ENCODE data around the gene FAM3B.

DNA sequence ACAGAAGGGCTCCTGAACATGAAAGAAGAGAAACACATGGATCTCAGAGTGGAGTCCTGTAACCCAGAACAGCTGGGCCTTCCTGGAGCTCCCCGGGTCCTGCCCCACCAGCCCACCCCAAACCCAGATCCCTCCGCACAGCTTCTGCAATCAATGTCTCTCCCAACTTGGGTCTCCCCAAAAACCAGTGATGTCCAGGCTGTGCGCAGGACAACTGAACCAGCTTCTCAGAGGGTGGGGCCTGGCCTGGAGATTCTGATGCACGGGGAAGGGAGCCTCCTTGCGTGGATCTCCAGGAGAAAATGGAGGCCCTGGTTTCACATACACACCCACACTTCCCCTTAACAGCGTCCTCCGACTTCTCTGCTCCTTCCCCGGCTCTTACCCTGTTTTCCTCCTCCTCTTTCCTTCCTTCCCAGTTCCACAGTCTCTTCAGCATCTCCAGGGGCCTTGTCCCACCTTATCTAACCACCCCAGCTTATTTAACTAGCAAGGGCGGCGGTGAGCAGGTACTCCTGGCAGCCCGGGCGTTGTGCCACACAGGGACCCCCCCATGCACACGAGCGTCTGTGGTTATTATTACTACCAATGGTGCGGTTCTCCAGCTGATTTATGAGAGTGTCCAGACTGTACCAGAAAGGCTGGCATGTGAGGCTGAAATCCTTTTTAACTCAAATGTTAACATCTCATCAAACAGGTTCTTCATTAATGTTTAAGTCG is 34.0 kb downstream of the FAM3B start:
- TF ChIP-seq, protein P1, sequence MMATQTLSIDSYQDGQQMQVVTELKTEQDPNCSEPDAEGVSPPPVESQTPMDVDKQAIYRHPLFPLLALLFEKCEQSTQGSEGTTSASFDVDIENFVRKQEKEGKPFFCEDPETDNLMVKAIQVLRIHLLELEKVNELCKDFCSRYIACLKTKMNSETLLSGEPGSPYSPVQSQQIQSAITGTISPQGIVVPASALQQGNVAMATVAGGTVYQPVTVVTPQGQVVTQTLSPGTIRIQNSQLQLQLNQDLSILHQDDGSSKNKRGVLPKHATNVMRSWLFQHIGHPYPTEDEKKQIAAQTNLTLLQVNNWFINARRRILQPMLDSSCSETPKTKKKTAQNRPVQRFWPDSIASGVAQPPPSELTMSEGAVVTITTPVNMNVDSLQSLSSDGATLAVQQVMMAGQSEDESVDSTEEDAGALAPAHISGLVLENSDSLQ (IDR thresholded peaks at IDR 0.05), result no peak
- TF ChIP-seq ARNT (IDR thresholded peaks at IDR 0.05), result no peak

Data from HEK293T (cell line).